Endothelial cell of umbilical vein (primary cell): Measurements from ENCODE around the gene GATA6.

ENCODE experiments used
- EZH2 ChIP-seq: IDR thresholded peaks from 2 replicates; pipeline ENCODE4 v1.6.1; 2012; ENCODE audit warnings: borderline replicate concordance, low read depth, mild to moderate bottlenecking, moderate library complexity, low read length, inconsistent platforms; ENCODE audit not compliant: severe bottlenecking
- GATA2 ChIP-seq: IDR thresholded peaks from 2 replicates; pipeline ENCODE4 v1.7.0; 2011; ENCODE audit warnings: low read depth, mild to moderate bottlenecking, moderate library complexity, mixed read lengths, low read length; ENCODE audit not compliant: insufficient read length, insufficient read depth
- POLR2A ChIP-seq: IDR thresholded peaks from 2 replicates; pipeline ENCODE4 v1.6.1; 2012; ENCODE audit warnings: low read depth, mild to moderate bottlenecking, control low read depth, low read length
- POLR2AphosphoS5 ChIP-seq: IDR thresholded peaks from 2 replicates; pipeline ENCODE4 v1.6.1; 2012; ENCODE audit warnings: low read depth, mild to moderate bottlenecking, control low read depth, low read length, moderate library complexity; ENCODE audit not compliant: insufficient read depth
- TF ChIP-seq, protein P1 (sequence below), 2 donors: IDR thresholded peaks; 1 replicate in 1 of 2; 2 replicates in 1 of 2; pipeline ENCODE4 v1.5.1; 2011; ENCODE audit warnings: low read length in 2 of 2, mild to moderate bottlenecking in 2 of 2, moderate library complexity in 2 of 2, control low read depth in 1 of 2, inconsistent platforms in 1 of 2, low read depth in 1 of 2; ENCODE audit not compliant: insufficient read depth in 1 of 2; ENCODE audit errors: extremely low read depth in 1 of 2
- TF ChIP-seq, protein P2 (sequence below): IDR thresholded peaks from 2 replicates; pipeline ENCODE4 v1.6.1; 2011; ENCODE audit not compliant: insufficient read depth, insufficient read length

DNA sequence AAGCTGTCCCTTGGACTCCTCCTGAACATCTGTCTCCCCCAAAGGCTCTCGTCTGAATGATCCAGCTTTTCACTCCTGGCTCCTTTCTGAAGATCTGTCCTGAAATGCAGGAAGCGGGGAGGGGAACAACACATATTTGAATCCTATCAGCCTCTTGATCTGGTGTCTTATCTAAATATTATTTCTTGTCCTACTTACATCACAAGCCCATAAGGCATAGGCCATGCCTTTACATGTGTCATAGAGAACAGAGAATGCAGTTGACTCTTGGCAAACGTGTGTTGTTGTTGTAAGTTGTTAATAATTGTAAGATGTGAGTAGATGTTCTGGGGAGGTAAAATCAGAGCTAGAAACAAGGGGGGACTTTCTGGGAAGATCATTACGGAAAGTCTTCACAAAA, 57.4 kb downstream of the GATA6 start:
- TF ChIP-seq POLR2AphosphoS5 (no peak), EZH2 (no peak), POLR2A (no peak), GATA2 (no peak)
- TF ChIP-seq, protein P1, sequence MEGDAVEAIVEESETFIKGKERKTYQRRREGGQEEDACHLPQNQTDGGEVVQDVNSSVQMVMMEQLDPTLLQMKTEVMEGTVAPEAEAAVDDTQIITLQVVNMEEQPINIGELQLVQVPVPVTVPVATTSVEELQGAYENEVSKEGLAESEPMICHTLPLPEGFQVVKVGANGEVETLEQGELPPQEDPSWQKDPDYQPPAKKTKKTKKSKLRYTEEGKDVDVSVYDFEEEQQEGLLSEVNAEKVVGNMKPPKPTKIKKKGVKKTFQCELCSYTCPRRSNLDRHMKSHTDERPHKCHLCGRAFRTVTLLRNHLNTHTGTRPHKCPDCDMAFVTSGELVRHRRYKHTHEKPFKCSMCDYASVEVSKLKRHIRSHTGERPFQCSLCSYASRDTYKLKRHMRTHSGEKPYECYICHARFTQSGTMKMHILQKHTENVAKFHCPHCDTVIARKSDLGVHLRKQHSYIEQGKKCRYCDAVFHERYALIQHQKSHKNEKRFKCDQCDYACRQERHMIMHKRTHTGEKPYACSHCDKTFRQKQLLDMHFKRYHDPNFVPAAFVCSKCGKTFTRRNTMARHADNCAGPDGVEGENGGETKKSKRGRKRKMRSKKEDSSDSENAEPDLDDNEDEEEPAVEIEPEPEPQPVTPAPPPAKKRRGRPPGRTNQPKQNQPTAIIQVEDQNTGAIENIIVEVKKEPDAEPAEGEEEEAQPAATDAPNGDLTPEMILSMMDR (IDR thresholded peaks at IDR 0.05; ENCODE audit: extremely low read depth in 1 of 2, insufficient read depth in 1 of 2, low read depth in 1 of 2, low read length in 2 of 2) = no peak
- TF ChIP-seq, protein P2, sequence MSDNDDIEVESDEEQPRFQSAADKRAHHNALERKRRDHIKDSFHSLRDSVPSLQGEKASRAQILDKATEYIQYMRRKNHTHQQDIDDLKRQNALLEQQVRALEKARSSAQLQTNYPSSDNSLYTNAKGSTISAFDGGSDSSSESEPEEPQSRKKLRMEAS = no peak
